Measurements from ENCODE around the gene CASK. TPM values are rescaled to one million over a fixed set of nuclear protein-coding genes. Genes with fewer than 3 reads are reported as not detected.

The CASK gene
- total and polyA plus RNA-seq, 8 donors: 4.7 to 42.5 (median 22.9) TPM

DNA sequence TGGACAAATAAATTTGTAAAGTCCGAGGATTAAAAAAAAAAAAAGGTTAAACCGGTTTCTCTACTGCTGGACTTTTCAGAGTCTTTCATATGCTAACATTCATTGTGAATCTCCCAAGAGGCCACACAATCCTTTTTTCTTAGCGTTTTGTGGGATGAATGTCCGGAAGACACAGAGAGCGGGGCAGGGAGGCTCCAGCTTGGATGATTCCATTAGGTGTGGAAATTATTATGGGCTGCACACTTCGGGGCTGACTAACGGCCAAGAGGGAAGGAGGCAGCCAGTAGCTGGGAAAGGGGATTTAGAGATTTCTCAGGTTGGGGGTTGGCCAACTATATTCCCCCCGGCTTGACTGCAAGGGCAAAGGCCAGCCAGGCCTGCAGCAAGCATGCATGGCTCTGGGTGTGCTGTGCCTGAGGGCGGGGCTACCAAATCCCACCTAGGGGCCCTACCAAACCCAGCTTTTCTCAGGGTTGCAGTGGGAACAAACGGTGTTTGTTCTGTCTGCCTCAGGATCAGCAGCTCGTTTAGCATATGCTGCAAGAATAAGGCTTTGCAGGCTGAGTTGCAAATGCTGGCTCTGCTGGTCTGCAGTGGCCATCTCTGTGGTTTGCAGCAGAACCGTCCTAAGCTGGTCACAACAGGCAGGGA lies 447.6 kb downstream of the CASK start:
- intact Hi-C loops (cut with DNase I): no loop called here
- H3K36me3 ChIP-seq: no peaks in the 10 kb centered on the region
- TF ChIP-seq, protein P1, sequence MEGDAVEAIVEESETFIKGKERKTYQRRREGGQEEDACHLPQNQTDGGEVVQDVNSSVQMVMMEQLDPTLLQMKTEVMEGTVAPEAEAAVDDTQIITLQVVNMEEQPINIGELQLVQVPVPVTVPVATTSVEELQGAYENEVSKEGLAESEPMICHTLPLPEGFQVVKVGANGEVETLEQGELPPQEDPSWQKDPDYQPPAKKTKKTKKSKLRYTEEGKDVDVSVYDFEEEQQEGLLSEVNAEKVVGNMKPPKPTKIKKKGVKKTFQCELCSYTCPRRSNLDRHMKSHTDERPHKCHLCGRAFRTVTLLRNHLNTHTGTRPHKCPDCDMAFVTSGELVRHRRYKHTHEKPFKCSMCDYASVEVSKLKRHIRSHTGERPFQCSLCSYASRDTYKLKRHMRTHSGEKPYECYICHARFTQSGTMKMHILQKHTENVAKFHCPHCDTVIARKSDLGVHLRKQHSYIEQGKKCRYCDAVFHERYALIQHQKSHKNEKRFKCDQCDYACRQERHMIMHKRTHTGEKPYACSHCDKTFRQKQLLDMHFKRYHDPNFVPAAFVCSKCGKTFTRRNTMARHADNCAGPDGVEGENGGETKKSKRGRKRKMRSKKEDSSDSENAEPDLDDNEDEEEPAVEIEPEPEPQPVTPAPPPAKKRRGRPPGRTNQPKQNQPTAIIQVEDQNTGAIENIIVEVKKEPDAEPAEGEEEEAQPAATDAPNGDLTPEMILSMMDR (IDR thresholded peaks at IDR 0.05): no peak
- no peaks in the 10 kb centered on the region for H3K9me3 ChIP-seq
- DNase-seq (no peak), ATAC-seq (no peak), FAIRE-seq (no peak)
- H3K4me1 ChIP-seq: no peaks in the 10 kb centered on the region
- WGBS, 2 donors: 33 to 50% methylated on average over 12 of the region's 12 CpGs
- H3K27me3 ChIP-seq: no peaks in the 10 kb centered on the region
- H3K4me3 ChIP-seq: no peak overlapping the region
- H3K27ac ChIP-seq: no peak overlapping the region

DNA sequence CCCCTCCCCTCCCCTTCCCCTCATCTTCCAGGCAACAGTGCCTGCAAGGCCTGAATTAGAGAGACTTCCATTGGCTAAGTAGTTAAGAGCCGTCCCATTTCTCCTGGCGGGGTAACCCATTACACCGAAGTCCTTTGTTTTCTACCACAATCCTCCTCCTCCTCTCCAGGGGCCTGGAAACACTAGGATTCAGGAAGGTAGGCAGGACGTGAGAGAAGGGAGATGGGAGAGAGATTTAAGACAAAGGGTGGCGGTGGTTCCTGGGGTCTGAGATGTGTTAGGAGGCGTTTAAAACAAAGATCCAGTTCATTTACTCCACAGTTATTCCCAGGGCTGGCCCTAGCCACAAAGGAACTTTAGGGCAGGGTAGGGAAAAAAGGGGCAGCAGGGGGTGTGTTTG lies 448.2 kb downstream of the CASK start:
- intact Hi-C loops (cut with DNase I): no loop called here
- WGBS, 2 donors: 62 to 83% methylated on average over 6 of the region's 6 CpGs
- ATAC-seq: no peak

DNA sequence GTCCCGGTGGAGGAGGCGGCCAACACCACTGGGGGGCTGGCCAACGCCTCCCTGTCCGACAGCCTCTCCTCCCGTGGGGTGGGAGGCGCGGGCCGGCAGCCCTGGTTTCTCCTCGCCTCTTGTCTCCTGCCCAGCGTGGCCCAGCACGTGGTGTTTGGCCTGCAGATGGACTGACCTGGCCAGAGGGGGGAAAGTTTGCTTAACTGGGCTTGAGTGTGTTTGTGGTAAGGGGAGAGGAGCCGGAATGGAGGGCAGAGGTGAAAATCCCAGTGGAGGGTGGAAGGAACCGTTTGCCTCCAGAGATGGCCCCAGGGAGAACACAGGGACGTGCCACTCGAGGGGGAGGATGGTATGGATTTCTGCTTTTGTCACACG lies 448.6 kb downstream of the CASK start:
- WGBS, 2 donors: 85 to 87% methylated on average over 16 of the region's 16 CpGs
- FAIRE-seq (no peak), ATAC-seq (no peak), DNase-seq (no peak)
- Histone ChIP-seq H3K27ac (no peak overlapping the region), H3K4me1 (no peaks in the 10 kb centered on the region), H3K9me3 (no peaks in the 10 kb centered on the region), H3K27me3 (no peaks in the 10 kb centered on the region), H3K36me3 (no peaks in the 10 kb centered on the region), H3K4me3 (no peak overlapping the region)
- TF ChIP-seq, protein P1 (IDR thresholded peaks at IDR 0.05): no peak
- intact Hi-C loops (cut with DNase I): no loop called here

More for the DNA sequence above, 448.2 kb downstream of the CASK start:
- no peak overlapping the region for H3K27ac ChIP-seq
- TF ChIP-seq, protein P1 (IDR thresholded peaks at IDR 0.05): no peak
- no peaks in the 10 kb centered on the region for H3K4me1 ChIP-seq
- DNase-seq (no peak), FAIRE-seq (no peak)
- no peaks in the 10 kb centered on the region for H3K36me3 ChIP-seq
- H3K27me3 ChIP-seq: no peaks in the 10 kb centered on the region
- H3K9me3 ChIP-seq: no peaks in the 10 kb centered on the region
- no peak overlapping the region for H3K4me3 ChIP-seq

DNA sequence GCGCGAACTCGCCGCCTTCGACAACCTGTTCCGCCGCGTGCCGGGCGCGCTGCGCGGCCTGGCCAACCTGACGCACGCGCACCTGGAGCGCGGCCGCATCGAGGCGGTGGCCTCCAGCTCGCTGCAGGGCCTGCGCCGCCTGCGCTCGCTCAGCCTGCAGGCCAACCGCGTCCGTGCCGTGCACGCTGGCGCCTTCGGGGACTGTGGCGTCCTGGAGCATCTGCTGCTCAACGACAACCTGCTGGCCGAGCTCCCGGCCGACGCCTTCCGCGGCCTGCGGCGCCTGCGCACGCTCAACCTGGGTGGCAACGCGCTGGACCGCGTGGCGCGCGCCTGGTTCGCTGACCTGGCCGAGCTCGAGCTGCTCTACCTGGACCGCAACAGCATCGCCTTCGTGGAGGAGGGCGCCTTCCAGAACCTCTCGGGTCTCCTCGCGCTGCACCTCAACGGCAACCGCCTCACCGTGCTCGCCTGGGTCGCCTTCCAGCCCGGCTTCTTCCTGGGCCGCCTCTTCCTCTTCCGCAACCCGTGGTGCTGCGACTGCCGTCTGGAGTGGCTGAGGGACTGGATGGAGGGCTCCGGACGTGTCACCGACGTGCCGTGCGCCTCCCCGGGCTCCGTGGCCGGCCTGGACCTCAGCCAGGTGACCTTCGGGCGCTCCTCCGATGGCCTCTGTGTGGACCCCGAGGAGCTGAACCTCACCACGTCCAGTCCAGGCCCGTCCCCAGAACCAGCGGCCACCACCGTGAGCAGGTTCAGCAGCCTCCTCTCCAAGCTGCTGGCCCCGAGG lies 449.2 kb downstream of the CASK start:
- Histone ChIP-seq H3K27ac (no peak overlapping the region), H3K36me3 (no peaks in the 10 kb centered on the region), H3K4me3 (no peak overlapping the region), H3K4me1 (no peaks in the 10 kb centered on the region), H3K27me3 (no peaks in the 10 kb centered on the region), H3K9me3 (no peaks in the 10 kb centered on the region)
- DNase-seq: peak in 1 of 6 donors; percentile 59
- FAIRE-seq: no peak
- 87 to 92% methylated on average over 90 to 91 of the region's 91 CpGs for WGBS, 2 donors
- intact Hi-C loops (cut with DNase I): no loop called here
- TF ChIP-seq, protein P1 (IDR thresholded peaks at IDR 0.05): no peak
- ATAC-seq: no peak
